ENCODE data around the gene SCFD2. TPM values are rescaled to one million over a fixed set of nuclear protein-coding genes. Genes with fewer than 3 reads are reported as not detected.

The SCFD2 gene
- total and polyA plus RNA-seq, 4 donors, result 5.2 to 28.7 (median 16.4) TPM

DNA sequence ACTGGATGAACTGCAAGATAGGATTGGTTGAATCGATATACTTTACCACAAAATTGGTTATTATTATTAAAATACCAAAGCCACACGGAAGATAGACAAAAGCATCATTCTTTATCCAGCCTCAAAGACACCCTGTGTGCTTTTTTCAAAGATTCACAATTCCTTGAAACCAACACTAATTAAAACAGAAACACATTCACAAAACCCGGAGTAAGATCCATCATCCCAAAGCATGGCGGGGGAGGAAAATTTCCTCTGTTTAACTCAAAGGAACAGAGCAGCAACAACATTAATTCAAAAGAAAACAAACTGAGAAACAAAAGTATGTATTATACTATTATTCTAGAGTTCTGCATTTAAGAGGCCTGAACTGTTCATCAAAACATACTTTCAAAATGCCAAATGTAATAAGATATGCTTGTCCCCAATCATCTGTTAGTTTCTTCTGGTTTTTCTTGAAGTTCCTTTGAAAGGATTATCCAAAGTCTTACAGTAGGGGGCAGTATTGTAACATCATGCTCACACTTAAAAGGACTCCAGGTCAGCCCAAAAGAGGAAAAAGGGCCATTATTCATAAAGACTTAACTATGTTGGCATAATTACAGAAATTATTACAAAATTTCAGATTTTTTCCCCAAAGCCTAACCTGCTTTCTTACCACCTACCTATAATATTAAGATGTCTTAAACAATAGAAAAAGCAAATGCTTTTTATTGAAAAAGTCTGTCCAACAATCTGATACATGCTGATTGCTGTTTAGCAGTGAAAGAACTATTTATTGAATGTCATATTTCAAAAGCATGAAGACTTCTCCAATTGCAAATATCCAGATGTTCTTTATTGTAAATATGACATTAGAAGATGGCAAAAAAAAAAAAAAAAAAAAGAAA, 168.7 kb downstream of the SCFD2 start:
- peak in 2 of 3 donors; percentile 94 to 96 for DNase-seq
- Histone ChIP-seq H3K4me1 (ENCODE audit: control insufficient read depth in 5 of 5, insufficient read depth in 5 of 5, low read length in 5 of 5) (peaks cover 0 to 51% (median 0%) of the 10 kb centered on the region in 5 donors), H3K4me3 (no peak overlapping the region), H3K36me3 (ENCODE audit: control insufficient read depth in 4 of 4, insufficient read depth in 4 of 4, low read length in 4 of 4) (no peaks in the 10 kb centered on the region), H3K9ac (ENCODE audit: insufficient read depth in 1 of 2, low read length in 2 of 2) (no peak overlapping the region), H3K27ac (ENCODE audit: low read depth in 1 of 2, low read length in 1 of 2) (no peak overlapping the region), H3K9me3 (ENCODE audit: control insufficient read depth in 4 of 4, insufficient read depth in 3 of 4, low read length in 3 of 4) (no peaks in the 10 kb centered on the region), H3K27me3 (ENCODE audit: control insufficient read depth in 3 of 3, insufficient read depth in 3 of 3, low read length in 2 of 3) (no peaks in the 10 kb centered on the region)
- 53 to 54% methylated on average over 4 of the region's 4 CpGs for WGBS, 2 donors
- TF ChIP-seq, protein P1, sequence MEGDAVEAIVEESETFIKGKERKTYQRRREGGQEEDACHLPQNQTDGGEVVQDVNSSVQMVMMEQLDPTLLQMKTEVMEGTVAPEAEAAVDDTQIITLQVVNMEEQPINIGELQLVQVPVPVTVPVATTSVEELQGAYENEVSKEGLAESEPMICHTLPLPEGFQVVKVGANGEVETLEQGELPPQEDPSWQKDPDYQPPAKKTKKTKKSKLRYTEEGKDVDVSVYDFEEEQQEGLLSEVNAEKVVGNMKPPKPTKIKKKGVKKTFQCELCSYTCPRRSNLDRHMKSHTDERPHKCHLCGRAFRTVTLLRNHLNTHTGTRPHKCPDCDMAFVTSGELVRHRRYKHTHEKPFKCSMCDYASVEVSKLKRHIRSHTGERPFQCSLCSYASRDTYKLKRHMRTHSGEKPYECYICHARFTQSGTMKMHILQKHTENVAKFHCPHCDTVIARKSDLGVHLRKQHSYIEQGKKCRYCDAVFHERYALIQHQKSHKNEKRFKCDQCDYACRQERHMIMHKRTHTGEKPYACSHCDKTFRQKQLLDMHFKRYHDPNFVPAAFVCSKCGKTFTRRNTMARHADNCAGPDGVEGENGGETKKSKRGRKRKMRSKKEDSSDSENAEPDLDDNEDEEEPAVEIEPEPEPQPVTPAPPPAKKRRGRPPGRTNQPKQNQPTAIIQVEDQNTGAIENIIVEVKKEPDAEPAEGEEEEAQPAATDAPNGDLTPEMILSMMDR (IDR thresholded peaks at IDR 0.05; ENCODE audit: control extremely low read depth, extremely low read depth), result peak; percentile 70
- ATAC-seq (ENCODE audit: insufficient read depth, low FRiP score), result peak; percentile 81

DNA sequence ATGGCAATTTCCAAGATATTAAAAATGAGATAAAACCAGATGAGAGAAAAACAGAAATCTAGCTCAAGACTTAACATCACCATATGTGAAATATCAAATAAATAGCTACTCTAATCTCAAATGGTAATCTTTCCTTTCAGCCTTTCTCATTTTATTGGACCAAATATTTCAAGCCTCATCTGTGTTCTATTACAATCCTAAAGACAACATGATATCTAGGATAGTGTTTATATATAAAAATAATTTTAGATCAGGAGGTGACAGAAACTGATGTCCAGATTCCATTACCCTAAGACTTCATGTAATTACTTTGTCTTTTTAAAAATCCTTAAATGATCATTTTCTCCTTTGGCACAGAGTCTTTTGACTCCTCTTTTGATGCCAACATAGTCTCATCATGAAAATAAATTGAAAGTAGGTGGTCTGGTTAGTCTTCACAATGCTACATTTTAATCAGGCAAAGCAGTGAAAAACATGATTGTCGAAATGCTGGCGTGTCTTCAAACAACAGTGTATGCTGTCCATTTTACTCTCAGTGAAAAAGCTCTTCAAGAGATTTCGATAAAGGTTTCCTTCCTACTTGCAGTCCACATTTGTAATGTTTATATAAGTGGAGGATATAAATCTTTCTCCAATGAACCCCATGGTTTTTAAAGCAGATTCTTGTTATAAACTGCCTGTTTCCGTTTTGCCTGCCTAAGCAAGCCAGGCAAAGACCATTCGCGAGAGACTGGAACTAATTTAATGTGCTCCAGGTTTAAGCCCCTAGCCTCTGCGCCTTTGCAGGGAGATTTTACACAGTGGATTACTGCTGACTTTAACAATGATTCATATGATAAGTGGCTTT, 169.8 kb downstream of the SCFD2 start:
- Histone ChIP-seq H3K36me3 (ENCODE audit: control insufficient read depth in 4 of 4, insufficient read depth in 4 of 4, low read length in 4 of 4) (no peaks in the 10 kb centered on the region), H3K27me3 (ENCODE audit: control insufficient read depth in 3 of 3, insufficient read depth in 3 of 3, low read length in 2 of 3) (no peaks in the 10 kb centered on the region), H3K27ac (ENCODE audit: low read depth in 1 of 2, low read length in 1 of 2) (no peak overlapping the region), H3K9ac (ENCODE audit: insufficient read depth in 1 of 2, low read length in 2 of 2) (peak overlapping the region in 1 of 2 donors; percentile 36), H3K4me3 (no peak overlapping the region), H3K9me3 (ENCODE audit: control insufficient read depth in 4 of 4, insufficient read depth in 3 of 4, low read length in 3 of 4) (no peaks in the 10 kb centered on the region), H3K4me1 (ENCODE audit: control insufficient read depth in 5 of 5, insufficient read depth in 5 of 5, low read length in 5 of 5) (peaks cover 0 to 51% (median 0%) of the 10 kb centered on the region in 5 donors)
- 35 to 40% methylated on average over 7 of the region's 7 CpGs for WGBS, 2 donors
- TF ChIP-seq, protein P1 (IDR thresholded peaks at IDR 0.05; ENCODE audit: control extremely low read depth, extremely low read depth), result no peak
- ATAC-seq (ENCODE audit: insufficient read depth, low FRiP score) (no peak), DNase-seq (peak; percentile 59 to 91 (median 90))

DNA sequence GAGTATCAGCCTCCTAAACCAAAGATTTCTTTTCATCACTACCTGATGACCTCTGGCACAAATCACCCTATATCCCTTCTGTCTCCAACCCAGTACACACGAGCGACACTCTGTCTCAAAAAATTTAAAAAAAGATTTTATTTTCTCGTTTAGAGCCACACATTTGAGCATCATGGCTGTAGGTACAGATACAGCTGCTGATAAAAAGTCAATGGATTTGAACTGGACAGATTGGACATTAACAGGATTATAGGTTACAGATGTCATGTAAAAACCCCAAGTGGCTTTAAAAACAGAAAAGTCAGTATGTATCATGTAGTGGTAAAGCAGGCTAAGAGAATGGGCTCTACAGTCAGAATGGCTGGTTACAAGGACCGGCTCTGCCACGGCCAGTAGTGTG, 171.1 kb downstream of the SCFD2 start:
- DNase-seq (no peak), ATAC-seq (ENCODE audit: insufficient read depth, low FRiP score) (no peak)
- Histone ChIP-seq H3K36me3 (ENCODE audit: control insufficient read depth in 4 of 4, insufficient read depth in 4 of 4, low read length in 4 of 4) (no peaks in the 10 kb centered on the region), H3K9me3 (ENCODE audit: control insufficient read depth in 4 of 4, insufficient read depth in 3 of 4, low read length in 3 of 4) (no peaks in the 10 kb centered on the region), H3K9ac (ENCODE audit: insufficient read depth in 1 of 2, low read length in 2 of 2) (no peak overlapping the region), H3K4me3 (no peak overlapping the region), H3K27me3 (ENCODE audit: control insufficient read depth in 3 of 3, insufficient read depth in 3 of 3, low read length in 2 of 3) (no peaks in the 10 kb centered on the region), H3K4me1 (ENCODE audit: control insufficient read depth in 5 of 5, insufficient read depth in 5 of 5, low read length in 5 of 5) (peaks cover 0 to 50% (median 0%) of the 10 kb centered on the region in 5 donors), H3K27ac (ENCODE audit: low read depth in 1 of 2, low read length in 1 of 2) (no peak overlapping the region)
- WGBS, 2 donors, result 95 to 97% methylated on average over 5 of the region's 5 CpGs
- TF ChIP-seq, protein P1 (IDR thresholded peaks at IDR 0.05; ENCODE audit: control extremely low read depth, extremely low read depth), result no peak

Measured in lung (tissue), 12 donors.